ENCODE results near the gene MTX2. TPM values are rescaled to one million over a fixed set of nuclear protein-coding genes. Genes with fewer than 3 reads are reported as not detected.
"Not testable (repeated sequence)": the region's sequence is repeated elsewhere in the genome, so short reads cannot be mapped to it uniquely, and the experiment has no call there.

The MTX2 gene
- total RNA-seq, 1 experiment from 2014 or later, result 55.3 TPM

- DNase-seq (ENCODE audit: low spot score), result no peak
Observed at GRCh38 chr2:176285321-176285720, 16.1 kb downstream of the MTX2 start.

DNA sequence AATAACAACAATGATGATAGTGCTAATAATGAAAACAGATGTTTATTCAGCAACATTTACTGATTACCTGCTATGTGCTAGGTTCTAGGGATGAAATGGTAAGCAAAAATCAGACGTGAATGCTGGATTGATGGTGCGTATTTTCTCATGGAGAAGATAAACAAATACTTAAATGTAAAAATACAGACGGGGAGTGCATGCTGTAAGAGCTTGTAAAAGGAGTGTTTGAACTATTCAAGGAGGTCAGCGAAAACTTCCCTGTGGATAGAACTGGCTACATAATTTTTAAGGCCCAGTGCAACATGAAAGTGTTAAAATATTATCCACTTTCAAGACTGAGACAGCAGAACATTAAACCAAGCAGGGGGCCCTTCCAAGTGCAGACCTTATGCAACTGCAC, 22.1 kb downstream of the MTX2 start:
- DNase-seq (ENCODE audit: low spot score), result no peak

- no peak for DNase-seq (ENCODE audit: low spot score)
Observed at GRCh38 chr2:176291809-176292283, 22.6 kb downstream of the MTX2 start.

DNA sequence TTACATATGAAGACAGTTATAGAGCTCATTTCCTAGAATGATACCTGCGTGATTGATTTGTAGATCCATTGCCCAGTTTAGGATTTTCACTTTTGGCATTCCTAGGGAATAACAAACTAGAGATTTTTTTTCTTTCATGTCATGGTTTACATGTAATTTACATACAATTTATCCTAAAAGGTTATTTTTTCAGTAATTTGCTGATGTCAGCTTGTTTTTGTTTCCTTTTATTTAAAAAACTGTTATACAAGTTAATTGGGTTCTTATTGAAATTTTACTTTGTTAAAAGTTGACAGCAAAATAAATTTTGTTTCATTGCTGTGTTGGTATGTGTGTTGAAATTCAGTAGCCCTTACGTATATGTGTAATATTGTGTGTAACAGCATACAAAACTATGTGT, 23.4 kb downstream of the MTX2 start:
- DNase-seq (ENCODE audit: low spot score), result no peak

DNA sequence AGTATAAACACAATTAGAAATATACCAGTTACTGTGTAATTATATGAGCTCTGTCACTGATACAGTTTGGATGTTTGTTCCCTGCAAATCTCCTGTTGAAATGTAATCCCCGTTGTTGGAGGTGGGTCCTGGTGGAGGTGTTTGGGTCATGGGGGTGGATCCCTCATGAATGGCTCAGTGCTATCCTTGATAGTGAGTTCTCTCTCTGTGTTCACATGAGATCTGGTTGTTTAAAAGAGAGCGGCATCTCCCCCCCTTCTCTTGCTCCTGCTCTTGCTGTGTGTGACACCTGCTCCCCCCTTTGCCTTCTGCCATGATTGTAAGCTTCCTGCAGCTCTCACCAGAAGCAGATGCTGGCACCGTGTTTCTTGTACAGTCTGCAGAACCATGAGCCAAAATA, 24.1 kb downstream of the MTX2 start:
- no peak for DNase-seq (ENCODE audit: low spot score)

DNA sequence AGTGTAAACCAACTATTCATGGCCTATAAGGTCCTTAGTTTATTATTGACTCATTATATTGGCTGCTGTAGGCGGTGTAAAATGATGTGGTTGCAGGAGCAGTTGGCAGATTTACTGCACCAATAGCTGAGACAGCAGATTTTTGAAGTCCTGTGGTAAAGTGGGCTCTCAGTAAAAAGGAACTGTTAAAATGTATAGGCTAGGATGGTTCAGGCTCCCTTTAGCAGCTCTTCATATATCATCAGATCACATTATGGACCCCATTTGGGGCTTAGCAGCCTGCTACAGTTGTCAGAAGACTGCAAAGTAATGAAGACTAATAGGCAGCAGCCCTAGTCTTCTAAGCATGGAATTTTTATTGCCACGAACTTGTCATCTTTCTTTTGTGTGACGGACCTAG, 27.8 kb downstream of the MTX2 start:
- DNase-seq (ENCODE audit: low spot score), result no peak

DNA sequence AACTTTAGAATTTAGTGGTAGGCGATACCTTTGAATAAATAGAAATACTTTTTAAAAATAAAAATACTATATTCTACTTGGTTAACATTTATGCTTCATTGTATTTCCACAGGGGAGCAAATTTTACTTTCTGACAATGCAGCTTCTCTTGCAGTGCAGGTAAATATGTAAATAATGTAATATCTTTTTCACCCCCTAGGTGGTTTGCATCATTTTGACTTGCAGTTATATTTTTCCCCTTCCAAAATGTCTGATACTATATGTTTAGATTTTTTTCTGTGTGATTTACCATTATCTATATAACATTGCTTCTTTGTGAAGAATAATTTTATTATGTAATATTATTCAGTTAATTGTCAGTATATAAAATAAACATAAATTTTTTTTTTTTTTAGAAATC, 28.5 kb downstream of the MTX2 start:
- no peak for DNase-seq (ENCODE audit: low spot score)

- not testable (repeated sequence) for DNase-seq (ENCODE audit: low spot score)
Observed at GRCh38 chr2:176306020-176306419, 36.8 kb downstream of the MTX2 start.

DNA sequence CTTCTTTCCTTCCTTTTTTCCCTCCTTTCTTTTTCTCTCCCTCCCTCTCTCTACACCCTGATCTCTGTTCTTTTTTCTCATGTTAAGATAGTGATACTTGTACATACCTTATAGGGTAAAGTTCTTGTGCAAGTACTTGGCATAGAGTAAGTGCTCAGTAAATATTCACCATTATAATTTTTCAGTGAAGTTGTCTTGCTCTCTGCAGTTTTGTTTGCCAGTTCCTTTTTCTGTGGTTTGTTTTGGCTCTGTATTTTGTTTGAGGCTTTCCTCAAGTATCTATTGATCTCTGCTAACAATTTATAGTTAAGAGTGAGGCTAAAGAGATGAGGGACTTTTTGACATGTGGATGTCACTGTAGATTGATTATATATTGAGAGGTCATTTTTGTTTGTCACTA, 48.0 kb downstream of the MTX2 start:
- DNase-seq (ENCODE audit: low spot score), result no peak

DNA sequence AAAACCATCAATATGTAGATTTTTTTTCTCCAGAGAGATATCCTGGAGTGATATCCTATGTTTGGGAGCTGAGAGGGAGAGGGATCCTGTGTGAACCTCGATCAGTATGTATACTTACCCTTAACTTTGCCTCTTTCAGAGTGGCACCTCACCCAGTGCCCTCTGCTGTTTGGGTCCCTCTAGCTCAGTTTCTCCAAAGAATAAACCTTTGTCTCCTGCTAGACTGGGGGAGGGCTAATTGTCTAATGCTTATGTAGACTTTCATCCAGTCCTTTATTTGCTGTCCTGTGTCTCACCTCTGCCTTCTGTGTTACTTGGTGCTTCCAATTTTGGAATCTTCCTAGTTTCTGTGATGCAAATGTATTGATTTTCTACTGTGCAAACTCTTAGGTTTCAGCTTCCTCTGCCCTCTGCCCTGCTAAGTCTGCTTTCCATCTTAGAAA, 48.4 kb downstream of the MTX2 start:
- no peak for DNase-seq (ENCODE audit: low spot score)

DNA sequence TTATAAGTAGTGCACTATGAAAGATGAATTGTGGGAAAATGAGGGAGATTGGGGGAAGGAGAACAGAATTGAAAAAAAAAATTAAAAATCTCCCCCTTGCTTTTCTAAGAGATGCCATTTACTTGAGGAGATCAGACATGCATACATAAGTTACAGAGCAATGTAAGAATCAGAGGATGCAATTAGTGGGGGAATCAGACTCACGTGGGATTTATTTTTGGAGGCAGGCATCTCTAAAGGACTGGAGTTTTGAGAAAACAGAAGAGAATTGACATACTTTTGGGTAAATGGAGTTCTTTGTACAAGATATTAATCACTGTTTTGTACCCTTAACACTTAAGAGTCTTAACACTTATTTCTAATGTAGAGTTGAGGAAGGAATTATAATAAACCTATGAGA, 52.7 kb downstream of the MTX2 start:
- no peak for DNase-seq (ENCODE audit: low spot score)

DNA sequence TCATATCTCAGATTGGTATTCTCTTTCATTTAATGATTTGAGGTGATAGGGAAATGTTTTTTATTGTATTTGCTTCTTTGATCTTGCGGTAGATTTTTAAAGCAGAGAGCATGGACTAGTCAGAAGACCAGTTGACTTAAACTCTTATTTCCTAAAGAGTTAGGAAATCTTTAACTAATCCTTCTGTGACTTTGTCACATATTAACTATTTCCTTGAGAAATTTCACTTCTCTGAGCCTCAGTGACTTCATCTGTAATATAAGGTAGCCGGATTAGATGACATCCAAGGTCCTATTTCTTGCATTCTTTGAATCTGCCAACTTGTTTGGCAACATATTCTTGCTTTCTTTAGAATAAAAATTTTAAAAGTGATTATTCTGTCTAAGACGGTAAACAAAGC, 55.6 kb downstream of the MTX2 start:
- DNase-seq (ENCODE audit: low spot score), result no peak

GRCh38 chr2:176325732-176326131, 56.5 kb downstream of the MTX2 start:
- no peak for DNase-seq (ENCODE audit: low spot score)

DNA sequence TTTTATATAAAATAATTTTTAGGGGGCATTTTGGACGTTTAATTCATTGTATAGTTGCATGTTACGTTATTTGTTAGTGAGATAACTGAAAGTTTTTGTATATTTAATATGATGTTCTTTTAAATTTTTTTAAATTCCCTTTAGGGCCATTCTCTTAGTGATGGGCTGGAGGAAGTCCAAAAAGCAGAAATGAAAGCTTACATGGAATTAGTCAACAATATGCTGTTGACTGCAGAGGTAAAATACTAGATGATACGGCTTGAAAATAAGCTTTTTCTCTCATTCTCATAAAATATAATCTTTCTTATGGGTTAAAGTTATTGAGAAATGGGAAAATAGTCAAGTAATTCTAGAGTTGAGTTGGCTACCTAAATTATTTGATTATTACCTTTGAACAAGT, 58.9 kb downstream of the MTX2 start:
- no peak for DNase-seq (ENCODE audit: low spot score)

DNA sequence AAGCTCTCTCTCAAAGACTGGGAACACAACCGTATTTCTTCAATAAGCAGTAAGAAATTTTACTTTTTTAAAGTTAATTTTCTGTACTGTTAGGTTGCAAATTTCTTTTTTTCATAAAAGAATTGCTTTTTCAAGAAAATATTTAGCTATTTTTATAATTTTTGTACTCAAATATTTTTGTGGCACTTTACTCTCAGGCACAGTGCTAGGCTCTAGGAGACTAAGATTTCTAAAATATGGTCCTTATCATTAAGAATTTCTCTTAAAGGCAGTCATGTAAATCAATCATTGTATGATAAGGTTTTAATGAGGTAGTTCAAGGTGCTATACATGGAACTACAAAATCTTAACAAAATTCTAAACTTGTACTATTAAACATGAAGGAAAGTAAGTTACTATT, 61.4 kb downstream of the MTX2 start:
- no peak for DNase-seq (ENCODE audit: low spot score)

- DNase-seq (ENCODE audit: low spot score), result no peak
Observed at GRCh38 chr2:176331646-176332045, 62.4 kb downstream of the MTX2 start.

GRCh38 chr2:176334729-176335128, 65.5 kb downstream of the MTX2 start:
- DNase-seq (ENCODE audit: low spot score), result no peak

GRCh38 chr2:176338395-176338794, 69.2 kb downstream of the MTX2 start:
- no peak for DNase-seq (ENCODE audit: low spot score)

DNA sequence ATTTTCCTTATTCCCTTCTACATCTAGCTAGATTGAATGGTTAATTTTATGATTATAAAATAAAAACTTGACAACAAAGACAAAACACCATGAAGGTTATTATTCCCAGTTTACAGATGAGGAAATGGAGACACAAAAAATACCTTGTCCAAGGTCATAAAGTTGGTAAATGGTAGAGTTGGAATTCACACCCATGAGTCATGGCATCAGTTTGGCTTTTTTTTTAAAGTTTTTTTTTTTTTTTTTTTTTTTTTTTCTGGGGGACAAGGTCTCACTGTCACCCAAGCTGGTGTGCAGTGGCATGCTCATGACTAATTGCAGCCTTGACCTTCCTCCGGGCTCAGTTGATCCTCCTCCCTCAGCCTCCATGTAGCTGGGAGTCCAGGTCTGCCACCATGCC, 70.0 kb downstream of the MTX2 start:
- no peak for DNase-seq (ENCODE audit: low spot score)

- no peak for DNase-seq (ENCODE audit: low spot score)
Observed at GRCh38 chr2:176356251-176356650, 87.0 kb downstream of the MTX2 start.

DNA sequence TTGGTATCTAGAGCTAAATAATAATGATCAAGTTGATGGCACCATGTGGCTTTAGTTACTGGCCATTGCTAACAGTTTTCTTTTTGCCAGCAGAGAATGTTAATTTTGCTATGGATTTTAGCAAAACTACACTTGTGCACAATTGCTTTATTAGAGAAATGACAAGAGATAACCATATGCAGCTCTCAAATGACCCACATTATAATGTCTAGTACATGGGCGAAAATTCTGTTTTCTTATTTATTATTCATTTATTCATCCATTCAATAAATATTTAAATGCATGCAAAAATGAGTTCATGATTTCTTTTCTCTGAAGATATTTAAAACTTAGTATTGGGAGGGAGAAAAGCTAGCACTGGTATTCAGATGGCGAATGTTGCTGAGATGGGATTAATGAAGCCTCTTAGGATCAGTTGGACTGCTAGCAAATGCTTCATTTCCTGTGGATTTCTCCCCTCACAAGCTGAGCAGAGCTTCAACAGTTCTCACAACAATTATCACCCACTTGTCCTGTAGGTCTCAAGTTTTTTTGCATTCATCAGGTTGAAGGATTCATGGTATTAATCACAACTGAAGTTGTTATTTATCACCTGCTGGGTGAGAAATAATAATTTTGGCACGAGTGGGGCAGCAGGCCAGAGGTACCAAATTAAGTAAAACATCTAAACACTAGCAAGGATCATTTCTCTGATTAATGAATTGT, 95.2 kb downstream of the MTX2 start:
- DNase-seq (ENCODE audit: low spot score), result no peak

- DNase-seq (ENCODE audit: low spot score), result no peak
Observed at GRCh38 chr2:176368349-176368748, 99.1 kb downstream of the MTX2 start.

GRCh38 chr2:176370467-176371171, 101.4 kb downstream of the MTX2 start:
- no peak for DNase-seq (ENCODE audit: low spot score)
